Activated gamma-delta T cell treated with anti-CD3 and anti-CD28 coated beads, Interleukin-2, amount 50 U/mL, for 16 hours (primary cell): Measurements from ENCODE around the gene RGS7.
"Not testable (repeated sequence)": the region's sequence is repeated elsewhere in the genome, so short reads cannot be mapped to it uniquely, and the experiment has no call there.

ENCODE experiments used
- DNase-seq: peaks from one replicate; pipeline ENCODE4 v3.0.0-alpha.2; 2020; ENCODE audit warnings: low read depth

Gene RGS7

GRCh38 chr1:240976685-240977084 lies 380.3 kb downstream of the RGS7 start:
- DNase-seq = no peak

GRCh38 chr1:240973875-240974274 lies 383.1 kb downstream of the RGS7 start:
- DNase-seq = no peak

GRCh38 chr1:240972059-240972458 lies 384.9 kb downstream of the RGS7 start:
- DNase-seq = not testable (repeated sequence)

- no peak for DNase-seq
These were observed 386.8 kb downstream of the RGS7 start for GRCh38 chr1:240970253-240970652.

GRCh38 chr1:240968864-240969263 lies 388.1 kb downstream of the RGS7 start:
- no peak for DNase-seq

GRCh38 chr1:240967070-240967724 lies 389.8 kb downstream of the RGS7 start:
- no peak for DNase-seq

GRCh38 chr1:240965581-240966091 lies 391.4 kb downstream of the RGS7 start:
- no peak for DNase-seq

- DNase-seq = no peak
These were observed 394.9 kb downstream of the RGS7 start for GRCh38 chr1:240962086-240962485.

- DNase-seq = no peak
These were observed 400.6 kb downstream of the RGS7 start for GRCh38 chr1:240956424-240956823.

- no peak for DNase-seq
These were observed 401.0 kb downstream of the RGS7 start for GRCh38 chr1:240956020-240956419.

GRCh38 chr1:240947438-240948224 lies 409.4 kb downstream of the RGS7 start:
- DNase-seq = no peak

- no peak for DNase-seq
These were observed 410.1 kb downstream of the RGS7 start for GRCh38 chr1:240946926-240947325.

GRCh38 chr1:240942901-240943300 lies 414.1 kb downstream of the RGS7 start:
- no peak for DNase-seq

- no peak for DNase-seq
These were observed 415.2 kb downstream of the RGS7 start for GRCh38 chr1:240941701-240942370.

- DNase-seq = no peak
These were observed 419.9 kb downstream of the RGS7 start for GRCh38 chr1:240936911-240937668.

- no peak for DNase-seq
These were observed 421.1 kb downstream of the RGS7 start for GRCh38 chr1:240935920-240936319.

GRCh38 chr1:240931031-240931430 lies 426.0 kb downstream of the RGS7 start:
- no peak for DNase-seq

GRCh38 chr1:240928265-240928664 lies 428.7 kb downstream of the RGS7 start:
- no peak for DNase-seq

- DNase-seq = no peak
These were observed 429.2 kb downstream of the RGS7 start for GRCh38 chr1:240927821-240928220.

GRCh38 chr1:240925273-240925672 lies 431.7 kb downstream of the RGS7 start:
- DNase-seq = no peak

GRCh38 chr1:240917976-240918375 lies 439.0 kb downstream of the RGS7 start:
- DNase-seq = no peak

GRCh38 chr1:240914506-240914905 lies 442.5 kb downstream of the RGS7 start:
- no peak for DNase-seq
